ENCODE results near the gene PSMB10.

GRCh38 chr16:67939507-67940445 is 3.1 kb upstream of the PSMB10 start:
- no peak for TF ChIP-seq CTCF (IDR thresholded peaks at IDR 0.05)
- TF ChIP-seq POLR2A (IDR thresholded peaks at IDR 0.05): no peak
